Karpas-422 (cell line): Measurements from ENCODE around the gene ITGA1. TPM values are rescaled to one million over a fixed set of nuclear protein-coding genes. Genes with fewer than 3 reads are reported as not detected.

ENCODE experiments used
- DNase-seq: peaks from one replicate; pipeline ENCODE4 v3.0.0-alpha.2; 2015
- H2AFZ ChIP-seq: fragments of 200-600 bp; sonication (generic); 2 replicates; pipeline ENCODE4 v1.6.1; 2014; ENCODE audit warnings: antibody characterized with exemption, low read length, mixed read lengths
- H3K27ac ChIP-seq: fragments of 200-600 bp; sonication (generic); 2 replicates; pipeline ENCODE4 v1.5.1; 2014; ENCODE audit warnings: mild to moderate bottlenecking, low read length, moderate library complexity
- H3K27me3 ChIP-seq: fragments of 200-600 bp; sonication (generic); 2 replicates; pipeline ENCODE4 v1.6.1; 2014; ENCODE audit warnings: low read length, mixed read lengths
- H3K36me3 ChIP-seq: fragments of 200-600 bp; sonication (generic); 2 replicates; pipeline ENCODE4 v1.6.1; 2014; ENCODE audit warnings: low read length, mixed read lengths; ENCODE audit not compliant: insufficient read depth
- H3K4me1 ChIP-seq: fragments of 200-600 bp; sonication (generic); 2 replicates; pipeline ENCODE4 v1.6.1; 2014; ENCODE audit warnings: mild to moderate bottlenecking, low read length, mixed read lengths
- H3K4me2 ChIP-seq: fragments of 200-600 bp; sonication (generic); 2 replicates; pipeline ENCODE4 v1.6.1; 2014; ENCODE audit warnings: low read length, low read depth, mild to moderate bottlenecking; ENCODE audit not compliant: poor library complexity, severe bottlenecking
- H3K4me3 ChIP-seq: fragments of 200-600 bp; sonication (generic); 2 replicates; pipeline ENCODE4 v1.5.1; 2014; ENCODE audit warnings: mild to moderate bottlenecking, antibody characterized with exemption, low read length, mixed read lengths
- H3K79me2 ChIP-seq: fragments of 200-600 bp; sonication (generic); 2 replicates; pipeline ENCODE4 v1.6.1; 2014; ENCODE audit warnings: mild to moderate bottlenecking, low read length, mixed read lengths
- H3K9ac ChIP-seq: fragments of 200-600 bp; sonication (generic); 2 replicates; pipeline ENCODE4 v1.6.0; 2014; ENCODE audit warnings: low read length
- H3K9me2 ChIP-seq: fragments of 200-600 bp; sonication (generic), shearing (Covaris generic); replicated peaks from 2 replicates; pipeline ENCODE4 v1.6.0; 2014; ENCODE audit warnings: mild to moderate bottlenecking, low read length, moderate library complexity; ENCODE audit not compliant: insufficient read depth
- H3K9me3 ChIP-seq: fragments of 300-700, 200-600 bp; sonication (generic); 2 replicates; pipeline ENCODE4 v1.6.1; 2014; ENCODE audit warnings: low read length, mixed read lengths
- H4K20me1 ChIP-seq: fragments of 200-600 bp; sonication (generic); 2 replicates; pipeline ENCODE4 v1.6.1; 2014; ENCODE audit warnings: mild to moderate bottlenecking, antibody characterized with exemption, low read length, low read depth; ENCODE audit not compliant: insufficient read depth
- total RNA-seq: library from RNA; depleted of rRNA; stranded (reverse); fragments of >200 nt; shearing (Covaris generic); gene quantifications from 2 replicates; pipeline ENCODE4 v1.2.3, GENCODE V29; 2014; ENCODE audit warnings: low replicate concordance

ITGA1 gene
- total RNA-seq, 1 experiment from 2014 or later, result not detected

DNA sequence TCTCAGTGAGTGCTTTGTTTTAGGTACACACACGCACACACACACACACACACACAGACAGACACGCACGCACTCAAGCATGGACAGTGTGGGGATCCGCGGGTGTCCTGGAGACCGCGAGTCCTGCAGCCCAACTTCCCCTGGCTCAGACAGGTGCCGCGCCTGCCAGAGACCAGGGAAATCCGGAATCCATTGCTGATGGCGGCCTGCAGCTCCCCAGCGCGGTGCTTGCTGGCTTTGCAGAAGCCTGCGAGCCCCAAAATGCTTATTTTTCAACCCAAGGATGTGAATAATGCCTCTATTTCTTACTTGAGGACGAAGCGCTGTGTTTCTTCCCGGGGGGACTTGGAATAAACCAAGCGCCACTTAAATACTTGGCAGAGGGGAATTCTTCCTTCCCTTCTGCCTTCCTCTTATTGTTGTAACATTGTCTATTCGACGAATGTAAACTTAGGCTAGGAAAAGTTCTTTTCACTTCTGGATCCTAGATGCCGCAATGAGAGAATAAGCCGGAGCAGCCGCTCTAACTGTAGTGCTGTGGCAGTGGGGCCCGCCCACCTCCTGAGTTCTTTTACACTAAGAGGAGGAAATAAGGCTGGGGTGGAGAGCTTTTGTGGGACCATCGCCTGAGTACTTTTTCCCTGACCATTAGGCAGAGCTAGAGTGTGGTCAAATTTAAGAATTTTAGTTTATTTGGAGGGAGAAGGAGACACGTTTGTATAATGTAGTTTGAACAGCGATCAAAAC is 202.2 kb downstream of the ITGA1 start:
- Histone ChIP-seq H3K9me2 (no peaks in the 10 kb centered on the region), H3K9me3 (no peaks in the 10 kb centered on the region), H4K20me1 (no peaks in the 10 kb centered on the region), H3K36me3 (no peaks in the 10 kb centered on the region), H3K79me2 (no peaks in the 10 kb centered on the region), H3K9ac (no peak overlapping the region), H3K27ac (no peak overlapping the region), H2AFZ (no peak overlapping the region), H3K4me2 (no peak overlapping the region), H3K27me3 (no peaks in the 10 kb centered on the region), H3K4me1 (no peaks in the 10 kb centered on the region), H3K4me3 (no peak overlapping the region)
- DNase-seq, result no peak

DNA sequence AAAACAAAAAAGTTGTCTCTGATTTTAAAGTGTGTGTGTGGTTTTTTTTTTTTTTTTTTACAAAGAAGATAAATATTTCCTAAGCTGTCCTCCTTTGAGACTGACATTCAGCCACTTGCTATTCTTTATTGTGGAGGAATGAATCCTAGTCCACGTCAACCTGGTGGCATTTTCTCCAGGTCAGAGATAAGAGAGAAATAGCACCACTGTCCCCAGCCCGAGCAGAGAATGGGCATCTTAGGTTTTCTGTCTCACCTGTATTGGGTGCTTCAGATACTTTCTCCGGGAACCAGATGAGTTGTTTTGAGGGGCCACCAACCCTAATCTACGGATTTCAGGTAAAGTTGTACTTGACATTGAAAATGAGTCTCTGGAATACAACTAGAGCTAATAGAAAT is 202.8 kb downstream of the ITGA1 start:
- Histone ChIP-seq H3K9me3 (no peaks in the 10 kb centered on the region), H3K4me1 (no peaks in the 10 kb centered on the region), H3K27me3 (no peaks in the 10 kb centered on the region), H3K9ac (no peak overlapping the region), H4K20me1 (no peaks in the 10 kb centered on the region), H3K27ac (no peak overlapping the region), H3K36me3 (no peaks in the 10 kb centered on the region), H3K4me3 (no peak overlapping the region), H3K9me2 (no peaks in the 10 kb centered on the region), H3K79me2 (no peaks in the 10 kb centered on the region), H2AFZ (no peak overlapping the region), H3K4me2 (no peak overlapping the region)
- no peak for DNase-seq

DNA sequence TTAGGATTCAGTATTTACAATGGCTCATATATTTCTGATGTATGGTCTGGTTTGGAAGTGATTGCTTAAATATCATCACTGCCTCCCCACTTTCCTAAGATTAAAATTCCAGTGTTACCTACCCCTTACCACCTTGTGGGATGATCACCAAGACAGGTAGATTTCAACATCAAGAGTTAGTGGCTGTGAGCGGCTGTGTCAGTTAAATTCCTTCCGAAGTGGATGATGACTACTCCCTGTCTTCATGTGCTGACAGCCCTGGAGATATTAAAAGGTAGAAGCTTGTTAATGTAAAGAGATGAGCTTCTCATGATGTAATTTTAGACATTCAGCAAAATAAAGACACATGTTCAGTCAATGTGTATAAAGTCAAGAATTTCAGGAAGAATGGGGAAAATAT is 205.7 kb downstream of the ITGA1 start:
- Histone ChIP-seq H3K9ac (no peak overlapping the region), H3K9me3 (no peaks in the 10 kb centered on the region), H3K4me3 (no peak overlapping the region), H3K4me2 (no peak overlapping the region), H3K4me1 (no peaks in the 10 kb centered on the region), H2AFZ (no peak overlapping the region), H3K36me3 (no peaks in the 10 kb centered on the region), H3K9me2 (no peaks in the 10 kb centered on the region), H3K27ac (no peak overlapping the region), H4K20me1 (no peaks in the 10 kb centered on the region), H3K27me3 (no peaks in the 10 kb centered on the region), H3K79me2 (no peaks in the 10 kb centered on the region)
- DNase-seq, result no peak

- no peaks in the 10 kb centered on the region for H4K20me1 ChIP-seq
- no peak overlapping the region for H2AFZ ChIP-seq
- H3K4me2 ChIP-seq, result no peak overlapping the region
- no peaks in the 10 kb centered on the region for H3K4me1 ChIP-seq
- H3K27ac ChIP-seq, result no peak overlapping the region
- H3K4me3 ChIP-seq, result no peak overlapping the region
- no peaks in the 10 kb centered on the region for H3K79me2 ChIP-seq
- H3K9me3 ChIP-seq, result no peaks in the 10 kb centered on the region
- H3K36me3 ChIP-seq, result no peaks in the 10 kb centered on the region
- H3K9me2 ChIP-seq, result no peaks in the 10 kb centered on the region
- no peak overlapping the region for H3K9ac ChIP-seq
- H3K27me3 ChIP-seq, result no peaks in the 10 kb centered on the region
- no peak for DNase-seq
Measured at GRCh38 chr5:52994266-52994665, 206.6 kb downstream of the ITGA1 start.

DNA sequence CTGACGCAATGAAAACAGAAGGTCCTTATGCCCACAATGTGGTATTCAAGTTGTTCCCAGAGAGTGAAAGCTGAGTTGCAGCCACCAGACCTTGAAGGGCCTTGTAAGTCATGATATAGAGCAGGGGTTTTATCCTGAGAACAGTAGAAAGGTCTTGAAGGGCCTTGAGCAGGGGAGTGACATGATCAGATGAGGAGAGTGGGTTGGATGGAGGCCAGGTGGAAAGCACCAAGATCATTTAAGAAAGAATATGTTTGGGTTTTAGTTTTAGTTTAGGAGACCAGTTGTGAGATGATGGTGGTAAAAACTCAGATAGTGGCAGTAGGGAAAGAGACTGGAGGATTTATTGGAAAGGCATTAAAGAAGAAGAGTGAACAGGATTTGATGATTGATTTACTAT is 207.4 kb downstream of the ITGA1 start:
- DNase-seq, result no peak
- Histone ChIP-seq H3K4me1 (no peaks in the 10 kb centered on the region), H3K27me3 (no peaks in the 10 kb centered on the region), H3K9me2 (no peaks in the 10 kb centered on the region), H2AFZ (no peak overlapping the region), H3K4me3 (no peak overlapping the region), H3K9me3 (no peaks in the 10 kb centered on the region), H3K79me2 (no peaks in the 10 kb centered on the region), H3K9ac (no peak overlapping the region), H4K20me1 (no peaks in the 10 kb centered on the region), H3K27ac (no peak overlapping the region), H3K36me3 (no peaks in the 10 kb centered on the region), H3K4me2 (no peak overlapping the region)

- Histone ChIP-seq H3K9me2 (no peaks in the 10 kb centered on the region), H3K4me1 (no peaks in the 10 kb centered on the region), H3K36me3 (no peaks in the 10 kb centered on the region), H3K4me2 (no peak overlapping the region), H2AFZ (no peak overlapping the region), H3K79me2 (no peaks in the 10 kb centered on the region), H3K27me3 (no peaks in the 10 kb centered on the region), H3K27ac (no peak overlapping the region), H4K20me1 (no peaks in the 10 kb centered on the region), H3K9me3 (no peaks in the 10 kb centered on the region), H3K9ac (no peak overlapping the region), H3K4me3 (no peak overlapping the region)
- no peak for DNase-seq
Measured at GRCh38 chr5:52995914-52996313, 208.2 kb downstream of the ITGA1 start.

DNA sequence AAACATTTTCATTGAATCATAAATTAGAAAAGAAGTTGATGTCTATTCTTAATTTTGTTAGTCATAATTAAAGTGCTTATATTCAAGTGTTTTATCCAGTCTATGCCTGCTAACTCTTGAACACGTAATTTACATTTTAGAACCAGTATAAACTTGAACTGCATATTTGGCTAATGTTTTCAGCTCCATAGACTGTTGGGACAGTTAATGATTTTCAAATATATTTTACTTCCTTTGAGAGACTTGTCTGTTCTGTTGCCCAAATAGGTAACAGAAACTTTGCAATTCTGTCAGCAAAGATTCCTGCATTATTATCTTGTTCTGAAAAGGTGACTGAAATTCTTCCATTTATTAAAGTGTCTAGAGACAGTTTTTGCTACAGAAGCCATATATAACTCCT is 209.3 kb downstream of the ITGA1 start:
- no peaks in the 10 kb centered on the region for H3K9me3 ChIP-seq
- no peaks in the 10 kb centered on the region for H4K20me1 ChIP-seq
- no peaks in the 10 kb centered on the region for H3K79me2 ChIP-seq
- H3K4me3 ChIP-seq, result no peak overlapping the region
- H3K9ac ChIP-seq, result no peak overlapping the region
- H3K4me1 ChIP-seq, result no peaks in the 10 kb centered on the region
- H3K4me2 ChIP-seq, result no peak overlapping the region
- no peaks in the 10 kb centered on the region for H3K27me3 ChIP-seq
- H2AFZ ChIP-seq, result no peak overlapping the region
- no peaks in the 10 kb centered on the region for H3K36me3 ChIP-seq
- H3K9me2 ChIP-seq, result no peaks in the 10 kb centered on the region
- no peak for DNase-seq
- H3K27ac ChIP-seq, result no peak overlapping the region

- H3K9me3 ChIP-seq, result no peaks in the 10 kb centered on the region
- no peak overlapping the region for H2AFZ ChIP-seq
- no peak overlapping the region for H3K27ac ChIP-seq
- no peak overlapping the region for H3K4me3 ChIP-seq
- H3K79me2 ChIP-seq, result no peaks in the 10 kb centered on the region
- H3K9ac ChIP-seq, result no peak overlapping the region
- H3K27me3 ChIP-seq, result no peaks in the 10 kb centered on the region
- no peaks in the 10 kb centered on the region for H3K9me2 ChIP-seq
- no peak overlapping the region for H3K4me2 ChIP-seq
- H4K20me1 ChIP-seq, result no peaks in the 10 kb centered on the region
- DNase-seq, result no peak
- H3K4me1 ChIP-seq, result no peaks in the 10 kb centered on the region
- no peaks in the 10 kb centered on the region for H3K36me3 ChIP-seq
Measured at GRCh38 chr5:52997424-52997823, 209.7 kb downstream of the ITGA1 start.
